ENCODE data around the gene RTN4.

DNA sequence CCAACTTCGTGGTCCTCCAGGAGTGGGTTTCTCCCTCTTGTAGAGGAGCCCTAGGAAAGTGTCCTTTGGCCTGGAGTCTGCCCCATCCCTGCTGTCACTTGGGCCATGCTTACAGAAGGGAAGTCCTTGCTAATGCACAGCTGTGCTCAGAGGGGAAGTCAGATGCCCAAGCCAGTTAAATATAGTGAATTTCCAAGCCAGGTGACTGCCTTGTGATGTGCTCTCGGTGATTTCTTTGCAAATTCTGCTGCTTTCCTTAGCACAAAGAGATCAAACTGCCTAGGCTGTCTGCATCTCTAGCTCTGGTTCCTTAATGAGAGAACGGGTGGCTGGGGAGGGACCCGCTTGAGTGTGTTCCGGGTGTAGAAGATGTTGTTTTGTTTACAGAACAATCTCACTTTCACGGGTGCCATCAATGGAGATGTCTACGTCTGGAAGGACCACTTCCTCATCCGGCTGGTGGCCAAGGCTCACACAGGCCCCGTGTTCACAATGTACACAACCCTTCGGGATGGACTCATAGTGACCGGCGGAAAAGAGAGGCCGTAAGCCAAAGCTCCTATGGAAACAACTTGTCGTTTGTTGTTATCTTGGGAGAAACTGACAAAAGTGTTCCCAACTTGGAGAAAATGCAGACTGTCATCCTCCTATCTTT is 91.4 kb downstream of the RTN4 start:
- TF ChIP-seq, protein P1, sequence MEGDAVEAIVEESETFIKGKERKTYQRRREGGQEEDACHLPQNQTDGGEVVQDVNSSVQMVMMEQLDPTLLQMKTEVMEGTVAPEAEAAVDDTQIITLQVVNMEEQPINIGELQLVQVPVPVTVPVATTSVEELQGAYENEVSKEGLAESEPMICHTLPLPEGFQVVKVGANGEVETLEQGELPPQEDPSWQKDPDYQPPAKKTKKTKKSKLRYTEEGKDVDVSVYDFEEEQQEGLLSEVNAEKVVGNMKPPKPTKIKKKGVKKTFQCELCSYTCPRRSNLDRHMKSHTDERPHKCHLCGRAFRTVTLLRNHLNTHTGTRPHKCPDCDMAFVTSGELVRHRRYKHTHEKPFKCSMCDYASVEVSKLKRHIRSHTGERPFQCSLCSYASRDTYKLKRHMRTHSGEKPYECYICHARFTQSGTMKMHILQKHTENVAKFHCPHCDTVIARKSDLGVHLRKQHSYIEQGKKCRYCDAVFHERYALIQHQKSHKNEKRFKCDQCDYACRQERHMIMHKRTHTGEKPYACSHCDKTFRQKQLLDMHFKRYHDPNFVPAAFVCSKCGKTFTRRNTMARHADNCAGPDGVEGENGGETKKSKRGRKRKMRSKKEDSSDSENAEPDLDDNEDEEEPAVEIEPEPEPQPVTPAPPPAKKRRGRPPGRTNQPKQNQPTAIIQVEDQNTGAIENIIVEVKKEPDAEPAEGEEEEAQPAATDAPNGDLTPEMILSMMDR (IDR thresholded peaks at IDR 0.05), result no peak
- TF ChIP-seq POLR2A (IDR thresholded peaks at IDR 0.05), result no peak
